MCF 10A (cell line): ENCODE measurements around the gene ADAMTS16. TPM values are rescaled to one million over a fixed set of nuclear protein-coding genes. Genes with fewer than 3 reads are reported as not detected.

ENCODE experiments used
- BruUV-seq: library from RNA; stranded (reverse); fragments of 400-500 nt; replicated peaks from 2 replicates; lab custom pipeline; 2021; lab: Mats Ljungman, UMichigan
- CTCF ChIA-PET: fragments of 300-600 bp; sonication (Branson Sonifier 250); formaldehyde crosslinking; extraction: SDS; loops from one replicate; lab custom pipeline; 2021; ENCODE audit warnings: antibody characterized with exemption, inconsistent platforms; lab: Yijun Ruan, JAX
- POLR2A ChIA-PET: fragments of 300-600, 350-650 bp; sonication (Branson Sonifier 250); formaldehyde crosslinking; extraction: SDS; loops from one replicate; lab custom pipeline; 2020; ENCODE audit warnings: antibody characterized with exemption, inconsistent platforms; lab: Yijun Ruan, JAX
- DNase-seq: peaks from one replicate; pipeline ENCODE4 v3.0.0-alpha.2; 2018; ENCODE audit not compliant: unreplicated experiment
- H3K27ac Mint-ChIP-seq: one replicate; pipeline ENCODE4 v1.8.0; 2022; ENCODE audit warnings: mild to moderate bottlenecking, low read depth, mixed read lengths; ENCODE audit not compliant: unreplicated experiment
- H3K27me3 Mint-ChIP-seq: one replicate; pipeline ENCODE4 v1.8.0; 2022; ENCODE audit warnings: mixed read lengths; ENCODE audit not compliant: insufficient read depth, unreplicated experiment
- H3K36me3 Mint-ChIP-seq: one replicate; pipeline ENCODE4 v1.8.0; 2022; ENCODE audit warnings: mild to moderate bottlenecking, moderate library complexity, mixed read lengths; ENCODE audit not compliant: insufficient read depth, unreplicated experiment
- H3K4me1 Mint-ChIP-seq: one replicate; pipeline ENCODE4 v1.8.0; 2022; ENCODE audit warnings: mixed read lengths; ENCODE audit not compliant: insufficient read depth, unreplicated experiment
- H3K4me3 Mint-ChIP-seq: one replicate; pipeline ENCODE4 v1.8.0; 2022; ENCODE audit warnings: mild to moderate bottlenecking, moderate library complexity, mixed read lengths; ENCODE audit not compliant: unreplicated experiment
- H3K9me3 Mint-ChIP-seq: one replicate; pipeline ENCODE4 v1.8.0; 2022; ENCODE audit warnings: mixed read lengths; ENCODE audit not compliant: unreplicated experiment
- CTCF ChIP-seq: fragments of 200-600 bp; IDR thresholded peaks from one replicate; pipeline ENCODE4 v1.8.0; 2022; ENCODE audit warnings: antibody characterized with exemption, mild to moderate bottlenecking; ENCODE audit not compliant: unreplicated experiment
- intact Hi-C: fragments of 100-400 bp; cut with micrococcal nuclease; formaldehyde crosslinking; loops from 2 replicates; pipeline ENCODE4 v1.14.1; 2022
- total RNA-seq: library from RNA; stranded (reverse); gene quantifications from 2 replicates; pipeline ENCODE4 v1.2.3, GENCODE V29; 2022

ADAMTS16 gene
- total RNA-seq, 1 experiment from 2014 or later: not detected

- no peak for TF ChIP-seq CTCF
- Mint-ChIP-seq H3K36me3 (no peaks in the 10 kb centered on the region), H3K27me3 (peaks cover 22% of the 10 kb centered on the region), H3K4me3 (no peak overlapping the region), H3K27ac (no peak overlapping the region), H3K4me1 (no peaks in the 10 kb centered on the region), H3K9me3 (no peaks in the 10 kb centered on the region)
- ChIA-PET CTCF (interaction anchor here (0.8 to 0.9 kb wide), 2 partner anchors 30 to 32 kb away, joined by 3 to 4 read pairs; no protein-coding TSS in a partner anchor), POLR2A (no interaction called here)
- DNase-seq: no peak
- BruUV-seq: no TSS peak
- intact Hi-C loops: no loop called here
These were observed 158.0 kb downstream of the ADAMTS16 start for GRCh38 chr5:5298068-5298633.

GRCh38 chr5:5298841-5299541 is 158.9 kb downstream of the ADAMTS16 start:
- intact Hi-C loops: no loop called here
- ChIA-PET POLR2A (no interaction called here), CTCF (no interaction called here)
- TF ChIP-seq CTCF: no peak
- H3K27ac Mint-ChIP-seq: no peak overlapping the region
- H3K9me3 Mint-ChIP-seq: no peaks in the 10 kb centered on the region
- no TSS peak for BruUV-seq
- H3K27me3 Mint-ChIP-seq: peaks cover 30% of the 10 kb centered on the region
- DNase-seq: no peak
- H3K4me1 Mint-ChIP-seq: no peaks in the 10 kb centered on the region
- H3K4me3 Mint-ChIP-seq: no peak overlapping the region
- no peaks in the 10 kb centered on the region for H3K36me3 Mint-ChIP-seq

GRCh38 chr5:5301176-5301575 is 161.0 kb downstream of the ADAMTS16 start:
- Mint-ChIP-seq H3K4me1 (no peaks in the 10 kb centered on the region), H3K36me3 (no peaks in the 10 kb centered on the region), H3K27me3 (peaks cover 33% of the 10 kb centered on the region), H3K4me3 (no peak overlapping the region), H3K9me3 (no peaks in the 10 kb centered on the region), H3K27ac (no peak overlapping the region)
- no peak for TF ChIP-seq CTCF
- ChIA-PET CTCF (no interaction called here), POLR2A (interaction anchor here (0.7 kb wide), 1 partner anchor 42 kb away, joined by 4 read pairs; no protein-coding TSS in a partner anchor)
- intact Hi-C loops: no loop called here
- DNase-seq: no peak
- BruUV-seq: no TSS peak

- DNase-seq: no peak
- no peaks in the 10 kb centered on the region for H3K9me3 Mint-ChIP-seq
- no peak overlapping the region for H3K27ac Mint-ChIP-seq
- CTCF ChIA-PET: no interaction called here
- BruUV-seq: no TSS peak
- TF ChIP-seq CTCF: no peak
- POLR2A ChIA-PET: no interaction called here
- peaks cover 23% of the 10 kb centered on the region for H3K27me3 Mint-ChIP-seq
- no peak overlapping the region for H3K4me3 Mint-ChIP-seq
- no peaks in the 10 kb centered on the region for H3K36me3 Mint-ChIP-seq
- H3K4me1 Mint-ChIP-seq: no peaks in the 10 kb centered on the region
- intact Hi-C loops: no loop called here
These were observed 162.1 kb downstream of the ADAMTS16 start for GRCh38 chr5:5302201-5302600.
